Aorta (tissue), 5 donors: ENCODE results near the gene NMBR. TPM values are rescaled to one million over a fixed set of nuclear protein-coding genes. Genes with fewer than 3 reads are reported as not detected.
"Not testable (repeated sequence)": the region's sequence is repeated elsewhere in the genome, so short reads cannot be mapped to it uniquely, and the experiment has no call there.

Experiments
- ATAC-seq: fragments of 200-7000 bp; cut with Tn5 transposase; one replicate; pipeline ENCODE4 v1.9.1; 2022; ENCODE audit warnings: moderate library complexity; ENCODE audit not compliant: low FRiP score
- DNase-seq, 2 donors: peaks; one replicate each; pipeline ENCODE4 v3.0.0-alpha.2; 2020
- H3K27ac ChIP-seq, 2 donors: one replicate each; pipeline ENCODE4 v1.5.1; 2013; ENCODE audit warnings: low read length in 2 of 2, mild to moderate bottlenecking in 2 of 2, moderate library complexity in 2 of 2, control low read depth in 1 of 2, inconsistent platforms in 1 of 2, low read depth in 1 of 2
- H3K27me3 ChIP-seq, 2 donors: one replicate each; pipeline ENCODE4 v1.6.1; 2013; ENCODE audit warnings: control low read depth in 1 of 2, low read length in 1 of 2, mild to moderate bottlenecking in 1 of 2, moderate library complexity in 1 of 2; ENCODE audit not compliant: insufficient read depth in 2 of 2, control insufficient read depth in 1 of 2
- H3K36me3 ChIP-seq, 2 donors: one replicate each; pipeline ENCODE4 v1.6.1; 2013; ENCODE audit warnings: control low read depth in 1 of 2, low read length in 1 of 2, mild to moderate bottlenecking in 1 of 2; ENCODE audit not compliant: insufficient read depth in 2 of 2, control insufficient read depth in 1 of 2
- H3K4me1 ChIP-seq, 2 donors: one replicate each; pipeline ENCODE4 v1.6.1; 2013; ENCODE audit warnings: low read length in 2 of 2, control low read depth in 1 of 2, mild to moderate bottlenecking in 1 of 2, moderate library complexity in 1 of 2; ENCODE audit not compliant: insufficient read depth in 2 of 2, control insufficient read depth in 1 of 2
- H3K4me3 ChIP-seq, 2 donors: one replicate each; pipeline ENCODE4 v1.5.1; 2013; ENCODE audit warnings: low read length in 2 of 2, control low read depth in 1 of 2, mild to moderate bottlenecking in 1 of 2
- H3K9me3 ChIP-seq: one replicate; pipeline ENCODE4 v1.6.1; 2013; ENCODE audit warnings: mild to moderate bottlenecking, low read length; ENCODE audit not compliant: control insufficient read depth
- WGBS, 2 donors: extraction: QIAGEN DNeasy Blood & Tissue Kit; methylation state at CpG; one replicate each; pipeline ENCODE4 v1.1.7; 2013; 5-methylcytosine and 5-hydroxymethylcytosine counted together
- intact Hi-C, 2 donors: fragments of 100-400 bp; cut with DNase I; formaldehyde crosslinking; loops; one replicate each; pipeline versions ENCODE4 v1.14.2 to v1.15.0; 2022
- long read RNA-seq, 2 donors: library from polyadenylated mRNA; unstranded; transcript quantifications; one replicate each; pipeline ENCODE4 v2.0.0, GENCODE V29; 2020 to 2021
- polyA plus RNA-seq, 2 donors: library from polyadenylated mRNA; stranded (reverse); fragments of 200-250 nt; gene quantifications; one replicate each; pipeline ENCODE4 v1.2.3, GENCODE V29; 2013
- total RNA-seq, 2 donors: library from RNA; stranded (reverse); fragmentation: NEBNext Ultra II Directional; extraction: Animal tissue kit (Norgen Biotek cat#: 25700); gene quantifications; one replicate each; pipeline ENCODE4 v1.2.1, GENCODE V29; 2021
- donor health status: healthy with polysubstance abuse.
- donor health status: Bipolar disorder and iron deficiency.
- donor health status: DM: no; HTN: no; CAD: no.
- donor health status: DM: no; HTN: no; CAD: no.
- donor health status: DM: yes; HTN: yes; CAD: no.

The NMBR gene
- total RNA-seq (under 1 TPM in 1 of 2 donors, not detected in 1; 0.45 TPM), polyA plus RNA-seq (not detected)
- long read RNA-seq, donor 1: 0 reads
- long read RNA-seq, donor 2: 0 reads

DNA sequence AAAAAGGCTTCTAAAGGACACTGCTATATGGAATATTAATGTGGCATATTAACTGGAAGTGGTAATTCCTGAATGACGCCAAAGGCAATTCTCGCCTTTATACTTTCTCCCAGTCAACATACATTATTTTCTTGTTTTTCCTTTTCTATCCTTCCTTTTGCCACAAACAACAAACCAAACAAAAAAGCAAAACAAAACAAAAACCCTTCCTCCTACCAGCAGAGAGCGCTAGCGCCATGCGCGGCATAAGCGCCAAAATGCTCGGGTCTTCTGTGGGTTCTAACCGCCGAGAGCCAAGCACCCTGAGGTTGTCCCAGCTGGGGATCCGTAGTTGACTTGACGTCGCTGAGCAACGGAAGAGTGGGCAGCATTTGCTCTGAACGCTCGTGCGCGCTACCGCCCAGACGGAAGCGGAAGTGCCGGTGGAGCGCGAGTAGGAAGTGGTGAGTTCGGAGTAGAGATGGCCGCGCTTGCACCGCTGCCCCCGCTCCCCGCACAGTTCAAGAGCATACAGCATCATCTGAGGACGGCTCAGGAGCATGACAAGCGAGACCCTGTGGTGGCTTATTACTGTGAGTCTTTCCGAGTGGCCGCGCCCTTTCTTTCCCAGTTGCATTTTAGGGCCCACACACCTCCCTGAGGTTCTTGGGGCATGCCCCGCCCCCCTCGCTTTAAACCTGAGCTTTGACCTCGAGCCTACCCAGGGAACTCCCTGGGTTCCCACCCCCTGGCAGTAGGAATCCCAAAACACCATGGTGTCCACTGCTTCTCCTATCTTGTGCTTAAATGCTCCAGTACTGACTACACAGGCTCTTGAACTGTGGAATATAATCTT is at the start of gene NMBR, which contains the start of gene VTA1:
NMBR (minus strand) TSS at position 295 of the 835 bp plus-strand sequence. CDS start 58,464 bp downstream, outside the sequence.
VTA1 (plus strand) TSS at position 436 of the 835 bp plus-strand sequence; CDS start at position 461, 25 bp downstream.
- ATAC-seq (peak; percentile 100), DNase-seq (peak; percentile 98 to 99)
- Histone ChIP-seq H3K27ac (peak within 1 kb of the TSS in 1 of 2 donors; percentile 43), H3K27me3 (no peaks in the 10 kb centered on the region), H3K4me3 (peak within 1 kb of the TSS; percentile 31 to 90), H3K36me3 (peaks cover 0 to 2% of the 10 kb centered on the region in 2 donors), H3K9me3 (no peaks in the 10 kb centered on the region), H3K4me1 (peaks cover 0 to 8% of the 10 kb centered on the region in 2 donors)
- WGBS, 2 donors: 0 to 1% methylated on average over 38 of the region's 38 CpGs
- intact Hi-C loops: loop anchor here (1.0 to 5.0 kb wide), 4 partner anchors 60 to 425 kb away; no protein-coding TSS in a partner anchor

DNA sequence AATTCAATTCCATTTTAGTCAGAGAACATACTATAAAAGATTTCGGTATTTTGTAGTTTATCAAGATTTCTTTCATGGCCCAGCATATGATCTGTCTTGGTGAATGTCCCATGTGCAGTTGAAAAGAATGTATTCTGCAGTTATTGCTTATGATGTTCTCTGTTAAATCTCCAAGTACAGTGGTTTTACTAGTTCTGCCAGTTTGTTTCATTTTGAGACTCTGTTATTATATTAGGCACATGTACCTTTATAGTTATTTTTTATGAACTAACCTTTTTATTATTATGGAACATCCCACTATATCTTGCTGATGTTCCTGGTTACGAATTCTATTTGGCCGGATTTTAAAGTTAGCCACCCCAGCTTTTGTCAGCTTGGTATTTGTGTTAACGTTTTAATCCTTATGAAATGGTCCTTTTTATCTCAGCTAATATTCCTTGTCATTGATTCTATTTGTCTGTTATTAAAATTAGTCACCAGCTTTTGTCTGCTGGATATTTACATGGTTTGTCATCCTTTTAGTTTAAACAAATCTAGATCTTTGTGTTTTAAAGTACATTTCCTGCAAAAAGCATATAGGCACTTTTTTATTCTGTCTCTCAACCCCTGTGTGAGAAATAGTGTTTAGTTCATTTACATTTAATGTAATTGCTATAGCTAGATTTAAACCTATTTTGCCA is 49.1 kb upstream of the NMBR start:
- WGBS, 2 donors: 89 to 92% methylated on average over 4 of the region's 4 CpGs
- ATAC-seq (no peak), DNase-seq (no peak)

DNA sequence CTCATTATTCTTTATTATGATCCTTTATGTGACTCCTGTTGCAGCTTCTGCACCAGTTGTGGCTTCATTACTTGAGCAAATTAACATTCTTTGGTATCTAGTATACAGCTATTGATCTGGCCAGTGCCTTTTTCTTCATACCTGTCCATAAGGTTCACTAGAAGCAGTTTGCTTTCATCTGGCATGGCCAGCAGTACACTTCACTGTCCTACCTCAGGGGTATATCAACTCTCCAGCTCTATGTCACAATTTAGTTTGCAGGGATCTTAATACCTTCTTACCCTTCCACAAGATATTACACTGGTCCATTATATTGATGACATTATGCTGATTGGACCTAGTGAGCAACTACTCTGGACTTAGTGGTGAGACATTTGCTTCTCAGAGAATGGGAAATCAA is 46.7 kb upstream of the NMBR start:
- Histone ChIP-seq H3K27ac (no peak overlapping the region), H3K4me1 (no peaks in the 10 kb centered on the region), H3K36me3 (no peaks in the 10 kb centered on the region), H3K9me3 (no peaks in the 10 kb centered on the region), H3K4me3 (no peak overlapping the region), H3K27me3 (no peaks in the 10 kb centered on the region)
- intact Hi-C loops: no loop called here
- no peak for ATAC-seq
- DNase-seq: no peak

More for the DNA sequence above, 49.1 kb upstream of the NMBR start:
- no peaks in the 10 kb centered on the region for H3K27me3 ChIP-seq
- H3K4me3 ChIP-seq: no peak overlapping the region
- H3K36me3 ChIP-seq: peaks cover 0 to 3% of the 10 kb centered on the region in 2 donors
- no peaks in the 10 kb centered on the region for H3K9me3 ChIP-seq
- no peaks in the 10 kb centered on the region for H3K4me1 ChIP-seq
- intact Hi-C loops: no loop called here
- no peak overlapping the region for H3K27ac ChIP-seq

DNA sequence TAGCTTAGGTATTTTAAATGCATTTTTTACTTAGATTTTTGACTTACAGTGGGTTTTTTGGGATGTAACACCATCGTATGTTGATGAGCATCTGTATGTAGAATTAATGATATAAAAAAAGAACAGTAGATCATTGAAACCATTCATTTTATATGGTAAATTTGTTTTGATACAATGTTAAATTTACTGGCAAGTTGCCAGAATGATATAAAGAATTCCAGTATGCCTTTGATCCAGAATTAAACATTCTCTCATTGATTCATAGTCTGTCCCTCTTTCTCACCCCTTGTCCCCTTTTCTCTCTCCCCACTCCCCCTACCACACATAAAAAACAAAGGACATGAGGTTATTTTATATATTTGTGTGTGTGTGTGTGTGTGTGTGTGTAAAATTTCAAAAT is 45.4 kb upstream of the NMBR start:
- DNase-seq (no peak), ATAC-seq (no peak)
- no peaks in the 10 kb centered on the region for H3K4me1 ChIP-seq
- 97 to 100% methylated on average over 1 of the region's 1 CpG for WGBS, 2 donors
- H3K27ac ChIP-seq: no peak overlapping the region
- no peaks in the 10 kb centered on the region for H3K9me3 ChIP-seq
- intact Hi-C loops: no loop called here
- H3K4me3 ChIP-seq: no peak overlapping the region
- H3K36me3 ChIP-seq: no peaks in the 10 kb centered on the region
- H3K27me3 ChIP-seq: no peaks in the 10 kb centered on the region

DNA sequence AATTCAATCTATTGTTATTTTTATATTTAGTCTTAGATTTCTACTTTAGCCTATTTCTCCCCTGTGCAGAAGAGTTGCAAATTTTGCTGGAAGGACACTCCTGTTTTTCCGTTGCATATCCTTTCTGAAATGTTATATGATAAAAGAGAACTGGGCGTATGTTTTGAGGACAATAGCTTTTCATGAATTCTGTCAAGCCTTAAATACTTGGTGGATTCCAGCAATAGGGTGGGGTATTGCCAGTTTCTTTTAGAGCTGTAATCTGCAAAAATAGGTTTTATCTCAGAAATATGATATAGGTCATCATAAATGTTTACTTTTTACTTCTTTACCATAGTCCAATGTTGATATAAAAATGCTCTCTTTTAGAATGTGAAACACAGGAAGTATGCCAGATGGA is 42.1 kb upstream of the NMBR start:
- intact Hi-C loops: no loop called here
- 73 to 99% methylated on average over 2 of the region's 2 CpGs for WGBS, 2 donors
- DNase-seq (no peak), ATAC-seq (no peak)
- Histone ChIP-seq H3K27ac (no peak overlapping the region), H3K9me3 (no peaks in the 10 kb centered on the region), H3K36me3 (no peaks in the 10 kb centered on the region), H3K27me3 (no peaks in the 10 kb centered on the region), H3K4me3 (no peak overlapping the region), H3K4me1 (no peaks in the 10 kb centered on the region)

DNA sequence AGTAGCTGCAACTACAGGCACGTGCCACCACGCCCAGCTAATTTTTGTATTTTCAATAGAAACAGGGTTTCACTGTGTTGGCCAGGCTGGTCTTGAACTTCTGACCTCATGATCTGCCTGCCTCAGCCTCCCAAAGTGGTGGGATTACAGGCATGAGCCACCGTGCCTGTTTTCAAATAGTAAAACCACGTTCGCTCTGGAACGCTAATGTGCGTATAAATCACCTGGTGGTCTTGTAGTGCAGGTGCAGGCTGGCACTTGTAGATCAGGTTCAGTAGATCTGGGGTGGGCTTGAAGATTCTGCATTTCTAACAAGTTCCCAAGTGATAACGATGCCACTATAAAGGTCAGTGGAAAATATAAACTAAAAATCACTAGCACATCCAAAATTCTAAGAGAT is 41.4 kb upstream of the NMBR start:
- H3K27me3 ChIP-seq, H3K27ac ChIP-seq, H3K4me3 ChIP-seq, intact Hi-C loops, ATAC-seq, H3K36me3 ChIP-seq, H3K4me1 ChIP-seq, H3K9me3 ChIP-seq, DNase-seq: not testable (repeated sequence)
- WGBS, 2 donors: 93 to 97% methylated on average over 8 of the region's 8 CpGs

DNA sequence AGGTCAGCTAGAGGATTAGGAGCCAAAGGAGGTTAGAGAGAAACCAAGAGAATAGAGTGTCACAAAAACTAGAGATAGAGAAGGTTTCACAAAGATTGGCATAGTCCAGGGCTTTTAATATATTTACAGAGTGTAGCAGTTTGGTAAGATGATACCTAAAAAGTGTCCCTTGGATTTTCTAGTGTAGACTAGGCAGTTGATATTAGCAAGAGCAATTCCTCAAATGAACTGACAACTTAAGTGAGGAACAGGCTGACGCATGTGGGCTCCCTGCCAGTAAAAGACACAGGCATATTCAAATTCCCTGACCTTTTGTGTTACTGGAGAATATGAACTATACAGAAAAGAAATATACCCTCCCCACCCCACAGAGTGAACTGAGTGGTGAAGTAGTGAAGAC is 40.3 kb upstream of the NMBR start:
- intact Hi-C loops: no loop called here
- ATAC-seq (no peak), DNase-seq (peak in 1 of 2 donors; percentile 50)
- no peaks in the 10 kb centered on the region for H3K4me1 ChIP-seq
- H3K27me3 ChIP-seq: no peaks in the 10 kb centered on the region
- H3K36me3 ChIP-seq: no peaks in the 10 kb centered on the region
- H3K9me3 ChIP-seq: no peaks in the 10 kb centered on the region
- H3K27ac ChIP-seq: no peak overlapping the region
- 21 to 29% methylated on average over 1 of the region's 1 CpG for WGBS, 2 donors
- no peak overlapping the region for H3K4me3 ChIP-seq

DNA sequence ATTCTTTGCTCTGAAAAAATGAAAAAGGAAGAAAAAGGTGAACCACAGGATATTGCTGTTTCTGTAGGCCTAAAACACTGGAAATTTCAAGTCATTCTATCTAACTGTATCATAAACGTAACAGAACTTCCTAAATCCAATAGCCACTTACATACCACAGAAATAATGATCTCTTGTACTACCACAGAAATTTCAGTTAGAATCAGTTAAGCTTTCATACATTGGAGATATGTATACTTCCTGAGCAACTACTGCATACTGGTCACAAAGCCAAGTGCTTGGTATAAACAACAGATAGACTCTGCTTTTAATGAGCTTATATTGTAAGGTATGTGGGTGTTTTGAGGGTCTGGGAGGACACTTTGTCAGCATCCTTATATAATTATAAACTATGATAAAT is 38.7 kb upstream of the NMBR start:
- ATAC-seq (no peak), DNase-seq (no peak)
- H3K36me3 ChIP-seq: no peaks in the 10 kb centered on the region
- no peaks in the 10 kb centered on the region for H3K27me3 ChIP-seq
- no peak overlapping the region for H3K4me3 ChIP-seq
- 97 to 100% methylated on average over 1 of the region's 1 CpG for WGBS, 2 donors
- intact Hi-C loops: no loop called here
- H3K4me1 ChIP-seq: no peaks in the 10 kb centered on the region
- H3K9me3 ChIP-seq: no peaks in the 10 kb centered on the region
- H3K27ac ChIP-seq: no peak overlapping the region
